Measurements from ENCODE around the gene KCNG2.

GRCh38 chr18:79868811-79869541, 71.2 kb downstream of the KCNG2 start:
- TF ChIP-seq CTCF (IDR thresholded peaks at IDR 0.05; ENCODE audit: insufficient read depth, low read length, poor library complexity, severe bottlenecking) (no peak), EZH2phosphoT487 (conservative IDR thresholded peaks at IDR 0.05; ENCODE audit: low read length) (no peak)

Measured in SU-DHL-6 (cell line).